ENCODE measurements around the gene CASS4.
"Not testable (repeated sequence)": the region's sequence is repeated elsewhere in the genome, so short reads cannot be mapped to it uniquely, and the experiment has no call there.

Gene CASS4

DNA sequence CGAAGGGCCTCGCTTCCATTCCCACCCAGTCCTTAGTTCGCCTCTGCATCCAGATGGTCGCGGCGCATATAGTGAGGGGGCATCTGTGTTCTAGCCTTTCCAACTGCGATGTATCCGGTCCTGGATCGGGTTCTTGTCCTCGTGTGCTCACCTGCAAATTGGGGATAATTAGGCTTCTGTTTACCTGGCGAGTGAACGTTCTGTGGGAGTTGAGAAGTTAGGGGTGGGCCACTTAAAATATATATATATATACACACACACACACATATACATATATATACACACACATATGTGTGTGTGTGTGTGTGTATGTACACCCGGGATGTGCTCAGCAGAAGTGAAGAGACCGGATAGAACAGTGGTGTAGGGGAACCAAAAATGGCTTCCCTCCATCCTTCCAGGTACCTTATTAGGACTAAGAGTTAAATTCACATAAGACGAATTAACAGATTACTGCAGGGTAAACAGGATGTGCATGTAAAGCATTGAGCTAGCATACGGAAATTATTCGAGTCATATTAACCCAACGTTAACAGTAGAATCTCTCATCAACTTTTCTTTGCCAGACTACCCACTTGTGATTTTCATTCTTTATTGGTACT, 19.1 kb upstream of the CASS4 start:
- no peak for DNase-seq

DNA sequence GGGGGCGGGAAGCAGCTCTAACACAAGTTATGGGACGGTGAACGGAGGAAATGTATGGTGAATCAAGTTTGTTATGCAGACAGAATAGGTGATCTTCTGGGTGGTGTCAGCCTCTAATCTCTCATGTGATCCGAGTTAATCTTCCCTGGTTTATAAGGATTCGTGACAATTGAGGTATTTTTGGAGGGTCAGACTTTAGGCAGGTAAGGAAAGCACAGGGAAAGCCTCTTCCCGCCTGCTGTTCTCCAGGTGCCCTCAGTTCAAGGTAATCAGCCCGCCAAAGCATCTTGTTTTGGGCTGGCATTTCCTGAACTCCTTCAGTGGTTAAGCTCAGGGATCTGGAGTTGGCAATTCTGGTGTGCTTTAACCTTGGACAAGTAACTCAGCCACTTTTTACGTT, 18.4 kb upstream of the CASS4 start:
- DNase-seq = no peak

DNA sequence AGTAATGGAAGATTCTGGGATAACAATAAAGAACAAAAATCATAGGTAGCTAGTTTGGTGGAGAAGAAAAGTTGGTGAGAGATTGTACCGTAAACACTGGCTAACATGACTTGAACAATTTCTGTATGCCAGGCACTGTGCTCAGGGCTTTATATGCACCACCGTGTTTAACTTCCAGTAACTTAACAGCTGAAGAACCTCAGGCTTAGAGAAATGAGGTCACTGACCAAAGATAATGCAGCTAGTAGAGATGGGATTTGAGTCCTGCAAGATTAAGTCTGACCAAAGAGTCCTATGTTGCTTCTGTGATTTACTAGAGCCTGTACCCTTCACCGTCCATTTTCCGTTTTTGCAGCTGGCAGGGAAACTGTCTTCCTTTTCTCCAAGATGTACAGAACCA, 16.9 kb upstream of the CASS4 start:
- DNase-seq = no peak

DNA sequence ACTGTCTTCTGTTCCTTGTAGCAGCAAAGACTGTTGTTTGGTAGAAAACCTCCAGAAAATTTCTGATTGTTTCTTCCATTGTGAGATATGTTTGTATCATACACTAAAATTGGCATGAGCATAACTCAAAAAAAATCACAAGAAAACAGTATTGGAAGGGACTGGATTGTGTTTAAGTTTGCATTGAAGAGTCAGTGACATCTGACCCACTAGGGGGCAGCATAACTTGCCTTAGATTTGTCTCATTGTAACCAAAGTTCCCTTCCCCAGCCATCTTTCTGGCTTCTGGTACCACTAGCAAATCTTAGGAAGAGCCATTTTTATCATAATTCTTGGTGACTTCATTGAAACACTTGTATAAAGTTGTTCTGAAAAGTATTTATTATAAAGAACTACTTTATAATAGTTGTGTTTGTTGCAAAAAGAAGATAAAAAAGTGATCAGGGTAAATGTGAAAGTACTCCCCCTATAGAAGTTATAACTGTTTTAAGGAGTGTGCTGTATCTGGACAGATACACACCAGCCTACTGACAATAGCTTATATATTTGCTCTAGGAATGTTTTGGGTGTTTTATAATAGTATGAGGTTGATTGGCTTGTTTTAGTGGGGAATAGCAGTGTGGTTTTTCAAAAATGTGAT, 11.9 kb upstream of the CASS4 start:
- DNase-seq = no peak

DNA sequence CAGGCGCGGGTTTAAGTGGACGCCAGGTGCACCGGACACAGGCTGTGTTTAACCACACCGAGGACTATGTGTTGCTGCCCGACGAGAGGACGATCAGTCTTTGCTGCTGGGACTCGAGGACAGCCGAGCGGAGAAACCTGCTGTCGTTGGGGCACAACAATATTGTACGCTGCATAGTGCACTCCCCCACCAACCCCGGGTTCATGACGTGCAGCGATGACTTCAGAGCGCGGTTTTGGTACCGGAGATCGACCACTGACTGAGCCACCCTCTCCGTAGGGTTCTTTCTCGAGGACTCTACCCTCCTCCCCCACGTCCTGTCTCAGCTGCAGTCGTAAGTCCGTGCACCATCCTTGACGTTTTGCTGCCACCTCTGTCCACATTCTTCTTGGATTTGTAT, 8.6 kb upstream of the CASS4 start:
- DNase-seq = no peak

DNA sequence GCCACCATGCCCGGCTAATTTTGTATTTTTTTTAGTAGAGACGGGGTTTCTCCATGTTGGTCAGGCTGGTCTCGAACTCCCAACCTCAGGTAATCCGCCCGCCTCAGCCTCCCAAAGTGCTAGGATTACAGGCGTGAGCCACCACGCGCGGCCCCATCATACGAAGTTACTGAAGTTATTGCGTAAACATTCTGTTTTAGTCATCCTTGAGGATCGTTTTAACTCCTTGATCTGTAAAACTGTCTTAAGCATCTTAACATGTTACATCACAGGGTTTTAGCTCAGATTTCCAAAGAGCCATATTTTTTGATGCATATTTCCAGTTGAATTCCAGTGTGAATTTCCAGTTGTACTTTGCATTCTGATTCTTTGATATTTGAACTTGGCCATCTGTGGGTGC, 6.7 kb upstream of the CASS4 start:
- DNase-seq = not testable (repeated sequence)

DNA sequence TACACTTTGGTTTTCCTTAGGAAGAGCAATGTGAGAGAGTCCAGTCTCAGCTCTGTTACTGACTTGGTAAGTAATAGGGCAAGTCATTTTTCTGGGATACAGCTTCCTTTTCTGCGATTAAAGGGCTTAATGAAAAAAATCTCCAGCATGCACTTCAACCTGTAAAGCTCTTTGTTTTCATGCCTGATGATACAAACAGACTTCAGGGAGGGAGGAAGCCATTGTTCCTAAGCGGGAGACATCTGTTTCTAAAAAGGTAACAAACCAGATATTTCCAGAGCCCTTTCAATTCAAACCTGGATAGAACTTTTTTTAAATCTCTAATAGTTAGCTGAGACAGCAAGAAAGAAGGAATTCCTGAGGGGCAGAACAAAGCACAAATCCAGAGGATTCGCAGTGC, 5.2 kb upstream of the CASS4 start:
- DNase-seq = no peak

DNA sequence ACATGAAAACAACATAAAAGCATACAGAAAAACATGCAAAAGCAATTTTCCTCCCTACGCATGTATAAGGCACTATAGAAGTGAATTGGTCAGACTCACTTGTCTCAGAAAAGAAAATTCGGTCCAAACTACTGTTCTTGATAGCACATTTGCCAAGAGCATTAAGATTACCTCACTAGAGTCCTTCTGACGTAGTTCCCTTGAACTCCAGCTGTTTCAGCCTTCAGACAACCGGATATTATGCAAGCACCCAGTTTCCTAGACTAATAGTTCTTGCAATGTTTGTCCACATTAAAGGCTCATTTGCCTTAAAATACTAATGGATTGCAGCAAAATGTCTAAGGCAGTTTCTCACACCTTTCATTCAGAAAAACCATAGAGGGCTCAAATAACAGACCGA, 2.5 kb upstream of the CASS4 start:
- no peak for DNase-seq

DNA sequence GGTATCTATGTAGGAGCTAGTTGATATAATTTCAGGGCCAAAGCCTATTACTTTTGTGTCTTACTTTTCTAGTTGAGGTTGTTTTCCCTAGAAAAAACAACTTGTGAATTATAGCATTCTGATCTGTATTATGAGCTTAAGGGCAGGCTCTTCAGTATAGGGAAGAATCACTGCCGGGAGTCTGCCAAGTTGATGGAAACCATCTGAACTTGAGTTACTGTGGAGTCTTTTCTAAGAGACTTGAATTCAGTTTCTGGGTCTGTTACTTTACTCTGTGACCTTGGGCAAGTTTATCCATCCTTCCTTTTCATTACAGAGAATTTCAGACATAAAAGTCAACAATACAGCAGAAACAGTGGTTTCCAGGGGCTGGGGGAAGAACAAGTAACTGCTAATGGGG, 2.1 kb upstream of the CASS4 start:
- no peak for DNase-seq

DNA sequence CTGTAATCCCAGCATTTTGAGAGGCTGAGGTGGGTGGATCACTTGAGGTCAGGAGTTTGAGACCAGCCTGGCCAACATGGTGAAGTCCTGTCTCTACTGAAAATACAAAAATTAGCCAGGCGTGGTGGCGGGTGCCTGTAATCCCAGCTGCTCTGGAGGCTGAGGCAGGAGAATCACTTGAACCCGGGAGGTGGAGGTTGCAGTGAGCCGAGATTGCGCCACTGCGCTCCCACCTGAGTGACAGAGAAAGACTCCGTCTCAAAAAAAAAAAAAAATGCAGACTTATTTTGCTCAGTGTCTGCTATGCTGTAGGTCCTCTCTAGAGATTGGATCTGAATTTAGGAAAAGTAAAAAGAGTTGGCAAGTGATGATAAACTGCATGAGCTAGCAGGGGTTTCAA, 773 bp upstream of the CASS4 start:
- DNase-seq = not testable (repeated sequence)

DNA sequence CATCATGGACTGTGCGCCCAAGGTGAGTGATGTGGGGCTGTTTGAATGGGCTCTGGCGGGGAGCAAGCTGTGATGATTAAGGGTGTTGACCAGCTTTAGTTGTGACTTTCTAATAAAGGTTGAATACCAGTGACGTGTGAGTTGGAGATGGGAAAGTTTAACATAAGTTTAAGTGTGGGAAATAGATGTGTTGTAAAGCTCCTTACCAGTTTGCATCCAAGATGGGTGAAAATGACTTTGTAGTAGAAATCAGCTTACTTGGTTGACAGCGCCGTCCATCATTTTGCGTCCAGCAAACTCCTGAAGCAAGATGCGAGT, 372 bp downstream of the CASS4 start:
- no peak for DNase-seq

DNA sequence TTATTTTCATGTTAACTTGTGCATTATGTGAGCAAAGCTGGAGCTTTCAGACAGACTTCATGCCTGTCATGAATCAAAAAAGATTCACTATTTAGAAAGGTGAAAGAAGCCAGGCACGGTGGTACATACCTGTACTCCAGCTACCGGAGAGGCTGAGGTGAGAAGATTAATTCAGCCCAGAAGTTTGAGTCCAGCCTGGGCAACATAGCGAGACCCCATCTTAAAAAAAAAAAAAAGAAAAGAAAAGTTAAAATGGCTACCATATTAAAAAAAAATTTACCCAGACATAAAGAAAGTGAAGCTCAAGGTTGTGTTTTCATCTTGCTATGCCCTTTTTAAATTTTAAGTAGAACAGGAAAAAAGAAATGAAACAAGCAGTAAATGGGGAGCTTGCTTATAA, 889 bp downstream of the CASS4 start:
- DNase-seq = no peak

DNA sequence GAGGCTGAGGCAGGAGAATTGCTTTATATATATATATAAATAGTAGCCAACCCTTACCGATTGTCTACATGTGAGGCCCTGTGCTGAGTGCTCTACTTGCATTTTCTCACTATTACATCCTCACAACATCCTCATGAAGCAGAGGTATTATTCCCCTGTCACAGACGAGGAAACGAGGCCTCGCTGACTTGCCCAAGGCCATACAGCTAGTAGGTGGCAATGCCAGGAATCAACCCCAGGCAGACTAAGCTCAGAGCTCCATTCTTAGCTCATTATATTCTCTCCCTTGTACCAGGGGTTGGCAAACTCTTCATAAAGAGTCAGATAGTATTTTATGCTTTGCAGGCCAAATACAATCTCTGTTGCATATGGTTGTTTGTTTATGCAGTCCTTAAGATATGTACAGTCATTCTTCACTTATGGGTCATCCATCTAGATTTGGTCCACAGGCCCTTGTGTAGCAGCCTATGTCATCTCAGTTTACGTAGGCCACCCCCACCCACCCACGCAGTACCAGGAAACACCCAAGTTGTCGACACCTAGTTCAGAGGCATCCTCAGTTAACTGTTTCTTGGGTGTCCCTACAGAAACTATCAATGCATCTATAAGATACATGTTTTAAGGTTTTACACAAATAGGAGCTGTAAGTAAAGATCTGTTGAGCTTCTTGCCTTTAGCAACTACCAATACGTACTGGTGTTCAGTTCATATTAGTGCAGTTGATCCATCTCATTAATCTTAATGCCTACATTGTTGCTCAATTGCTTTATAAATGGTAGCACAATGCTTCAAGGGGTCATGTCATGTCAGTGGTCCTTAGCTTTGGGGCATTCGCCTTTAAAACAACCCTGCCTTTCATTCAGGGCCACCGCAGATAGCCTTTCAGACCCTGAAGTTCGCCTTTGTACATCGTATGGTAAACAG, 3.0 kb downstream of the CASS4 start:
- DNase-seq = no peak

DNA sequence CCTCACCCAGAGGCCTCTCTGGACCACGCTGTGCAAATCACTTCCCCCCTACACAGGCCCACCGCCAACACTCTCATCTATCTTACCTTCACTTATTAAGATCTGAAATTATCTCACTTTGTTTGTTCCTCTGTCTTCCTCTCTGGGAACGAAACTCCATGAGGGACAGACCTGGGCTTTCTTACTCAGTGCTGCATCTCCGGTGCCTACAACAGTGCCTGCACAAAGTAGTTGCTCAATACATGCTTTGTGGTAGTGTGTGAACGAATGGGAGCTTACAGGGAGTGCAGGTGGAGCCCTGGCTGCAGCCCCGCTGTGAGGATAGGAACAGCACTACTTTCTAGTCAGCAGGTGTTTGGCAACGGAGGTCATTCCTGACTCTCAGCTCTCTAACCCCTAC, 5.3 kb downstream of the CASS4 start:
- no peak for DNase-seq

DNA sequence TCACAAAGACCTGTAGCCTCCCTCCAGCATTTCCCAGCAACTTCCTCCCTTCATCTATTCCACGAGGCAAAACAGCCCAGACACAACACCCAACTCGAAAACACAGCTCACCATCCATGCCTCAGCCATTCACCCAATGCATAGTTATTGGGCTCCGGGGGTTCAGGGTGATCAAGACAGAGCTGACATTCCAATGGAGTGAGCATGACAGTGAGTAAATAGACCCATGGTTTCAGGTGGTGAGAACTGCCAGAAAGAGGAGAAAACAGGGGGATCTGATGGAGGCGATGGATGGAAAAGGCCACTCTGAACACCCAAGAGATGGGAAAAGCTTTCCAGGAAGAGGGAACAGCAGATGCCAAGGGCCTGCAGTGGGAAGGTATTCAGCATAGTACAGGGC, 5.9 kb downstream of the CASS4 start:
- no peak for DNase-seq

DNA sequence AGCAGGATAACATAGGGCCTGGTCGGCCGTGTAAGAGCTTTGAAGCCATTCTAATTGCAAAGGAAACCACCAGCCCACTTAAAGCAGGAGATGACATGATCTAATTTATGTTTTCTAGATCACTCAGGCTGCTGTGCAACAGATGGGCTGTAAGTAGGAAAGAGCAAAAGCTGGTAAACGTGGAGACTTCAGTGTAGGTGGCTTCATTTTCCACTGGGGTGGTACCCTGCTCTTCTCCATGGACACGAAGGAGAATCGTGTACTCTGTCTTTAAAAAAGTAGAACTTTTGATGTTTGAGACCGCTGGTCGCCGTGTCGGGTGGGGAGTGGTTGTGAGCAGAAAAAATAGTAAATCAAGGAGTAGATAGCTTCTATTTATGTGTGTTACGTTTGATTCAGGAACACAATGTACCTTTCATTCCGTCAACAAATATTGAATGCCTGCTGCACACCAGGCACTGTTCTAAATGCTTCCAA, 6.4 kb downstream of the CASS4 start:
- no peak for DNase-seq

DNA sequence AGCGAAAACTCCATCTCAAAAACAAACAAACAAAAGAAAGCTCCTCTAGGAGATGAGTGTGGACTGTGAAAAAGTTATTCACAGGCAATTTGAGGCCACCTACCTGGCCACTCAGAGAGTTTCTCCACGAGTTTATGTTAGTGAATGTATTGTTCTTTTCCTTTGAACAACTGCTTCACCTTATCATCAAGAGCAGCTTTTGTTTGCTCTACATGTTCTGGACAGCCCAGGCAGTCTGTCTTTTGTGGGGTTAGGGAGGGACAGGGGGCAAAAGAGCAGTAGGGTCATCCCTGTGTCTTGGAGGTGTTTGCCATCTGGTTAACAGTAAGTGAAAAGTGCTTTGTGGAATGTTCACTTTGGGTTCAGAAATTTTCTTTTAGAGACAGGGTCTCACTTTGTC, 8.0 kb downstream of the CASS4 start:
- DNase-seq = peak; percentile 52

DNA sequence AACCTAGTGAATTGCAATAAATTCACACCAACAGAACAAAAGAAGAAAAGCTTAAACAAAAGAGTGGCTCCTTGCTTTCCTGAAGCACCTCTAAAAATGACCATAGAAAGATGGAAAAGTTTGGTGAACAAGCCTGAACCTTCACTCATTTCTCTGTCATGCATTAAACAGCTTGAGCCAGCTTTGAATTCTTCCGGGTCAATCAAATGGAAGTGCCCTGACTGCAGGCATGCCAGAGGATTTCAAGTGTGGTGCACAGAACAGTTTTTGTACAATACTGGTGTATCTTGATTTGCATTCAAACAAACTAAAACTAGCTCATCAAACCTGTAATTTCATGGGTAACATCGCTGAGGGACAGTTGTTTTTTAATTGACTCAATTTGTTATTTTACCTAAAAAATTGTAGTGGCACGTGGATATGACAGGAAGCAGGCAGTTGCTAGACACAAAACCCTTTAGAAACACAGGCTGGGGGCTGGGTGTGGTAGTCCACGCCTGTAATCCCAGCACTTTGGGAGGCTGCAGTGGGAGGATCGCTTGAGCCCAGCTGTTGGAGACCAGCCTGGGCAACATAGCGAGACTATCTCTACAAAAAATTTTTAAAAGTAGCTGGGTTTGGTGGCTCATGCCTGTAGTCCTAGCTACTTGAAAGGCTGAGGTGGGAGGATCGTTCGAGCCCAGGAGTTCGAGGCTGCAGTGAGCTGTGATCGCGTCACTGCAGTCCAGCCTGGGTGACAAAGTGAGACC, 9.1 kb downstream of the CASS4 start:
- peak; percentile 52 for DNase-seq

DNA sequence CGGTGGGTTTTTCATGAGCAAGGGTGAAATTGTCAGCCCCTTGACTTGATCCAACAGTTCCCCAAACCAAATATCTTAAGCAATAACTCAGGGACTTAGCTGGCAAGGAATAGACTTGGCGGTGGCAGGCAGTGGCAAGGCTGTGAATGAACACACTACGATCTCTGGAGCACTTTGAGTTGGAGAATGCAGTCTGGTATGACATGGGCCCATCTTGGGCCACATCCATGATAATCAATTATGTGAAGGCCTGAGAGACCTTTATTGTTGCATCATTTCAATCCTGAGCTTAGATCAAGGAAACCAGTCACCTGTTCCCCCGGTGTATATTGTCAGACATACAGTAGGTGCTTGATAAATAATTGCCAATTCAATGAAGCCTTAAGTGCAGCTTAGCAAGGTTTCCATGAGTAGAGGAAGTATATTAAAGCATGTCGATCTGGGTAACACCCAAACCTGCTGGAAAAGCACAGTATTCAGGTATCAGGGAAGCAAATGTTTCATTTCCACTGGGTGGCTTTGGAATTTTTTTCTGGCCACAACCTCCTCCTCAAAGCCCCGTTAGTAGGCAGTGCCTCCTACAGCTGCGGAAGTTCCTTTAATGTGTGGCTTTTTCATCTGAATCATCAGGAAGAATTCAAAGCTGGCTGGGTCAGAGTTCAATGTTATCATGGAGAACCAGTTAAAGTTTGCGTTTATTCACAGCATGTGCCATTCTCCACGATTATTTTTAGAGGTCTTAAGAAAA, 10.2 kb downstream of the CASS4 start:
- peak; percentile 44 for DNase-seq

DNA sequence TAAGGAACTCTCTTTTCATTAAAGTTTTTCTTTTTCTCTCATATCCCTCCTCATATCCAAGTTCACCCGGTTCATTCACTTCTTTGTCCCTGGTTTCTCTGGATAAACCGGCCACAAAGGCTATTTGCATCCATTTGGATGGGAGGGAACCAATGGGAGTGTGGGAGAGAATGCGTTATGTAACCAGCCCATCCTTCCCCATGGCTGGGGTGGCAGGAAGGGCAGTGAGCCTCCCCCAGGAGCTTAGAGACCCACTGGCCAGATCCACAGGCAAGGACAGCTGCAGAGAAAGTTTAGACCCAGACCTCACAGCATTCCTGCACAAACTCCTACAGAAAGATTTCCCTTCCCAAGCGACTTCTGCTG, 10.7 kb downstream of the CASS4 start:
- DNase-seq = peak; percentile 44

DNA sequence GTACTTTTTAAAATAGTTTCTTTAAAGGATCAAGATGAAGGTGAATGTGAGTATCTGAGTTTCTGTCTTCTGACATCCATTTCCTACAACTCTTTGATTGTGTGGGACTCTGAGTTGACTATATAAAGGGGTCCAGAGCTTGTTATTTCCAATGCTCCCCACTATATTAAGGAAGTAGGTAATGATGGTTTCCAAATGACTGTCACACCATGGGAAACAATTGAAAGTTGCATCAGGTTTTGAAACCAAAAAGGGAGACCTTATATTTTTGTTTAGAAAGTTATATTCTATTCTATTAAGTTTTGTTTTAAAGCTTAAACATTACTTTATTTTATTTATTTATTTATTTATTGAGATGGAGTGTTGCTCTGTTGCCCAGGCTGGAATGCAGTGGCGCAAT, 11.2 kb downstream of the CASS4 start:
- DNase-seq = no peak

DNA sequence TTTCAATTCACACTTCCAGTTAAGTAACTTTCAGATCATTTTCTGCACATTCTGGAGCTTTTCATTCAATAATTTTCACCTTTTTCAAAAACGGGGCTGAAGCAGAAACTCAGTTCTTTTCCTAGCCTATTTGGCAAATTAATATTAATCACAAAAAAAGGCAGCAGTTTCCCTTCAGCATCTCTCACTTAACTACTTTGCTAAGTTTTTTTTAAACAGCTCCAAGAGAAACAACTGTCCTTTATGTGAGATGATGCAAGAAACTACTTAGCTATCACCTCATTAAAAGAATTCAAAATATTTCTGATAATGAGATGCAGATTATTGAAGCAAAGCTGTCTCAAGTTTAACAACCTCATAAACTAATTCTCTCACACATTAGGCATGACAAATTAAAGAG, 11.8 kb downstream of the CASS4 start:
- no peak for DNase-seq

DNA sequence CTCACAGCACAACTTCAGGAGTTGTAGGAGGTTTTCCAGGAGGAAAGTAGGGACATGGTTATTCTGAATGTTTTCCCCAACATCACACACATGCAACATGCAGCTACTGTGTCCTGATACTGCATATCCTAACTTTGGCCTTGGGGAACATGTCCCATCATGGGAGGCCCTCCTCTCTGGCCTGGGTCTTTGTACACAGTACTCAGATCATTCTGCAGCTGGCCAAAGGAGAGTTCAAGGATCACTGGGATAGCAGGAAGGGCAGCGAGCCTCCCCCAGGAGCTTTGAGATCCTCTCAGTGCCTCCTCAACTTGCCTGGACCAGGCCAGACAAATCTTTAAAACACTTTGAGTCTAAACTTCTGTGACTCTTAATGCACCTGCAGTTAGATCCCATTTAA, 12.9 kb downstream of the CASS4 start:
- no peak for DNase-seq

Data from activated CD8-positive, alpha-beta memory T cell treated with anti-CD3 and anti-CD28 coated beads for 24 hours (primary cell).